ENCODE results near the gene IGFL1. TPM values are rescaled to one million over a fixed set of nuclear protein-coding genes. Genes with fewer than 3 reads are reported as not detected.
"Not testable (repeated sequence)": the region's sequence is repeated elsewhere in the genome, so short reads cannot be mapped to it uniquely, and the experiment has no call there.

The IGFL1 gene
- polyA plus RNA-seq, 6 donors from 2014 or later, result not detected

GRCh38 chr19:46206682-46207081, 22.9 kb upstream of the IGFL1 start:
- no peaks in the 10 kb centered on the region for H3K36me3 Mint-ChIP-seq
- no peaks in the 10 kb centered on the region for H3K4me1 Mint-ChIP-seq
- peaks cover 29 to 49% (median 30%) of the 10 kb centered on the region in 3 donors for H3K27me3 Mint-ChIP-seq
- ATAC-seq (ENCODE audit: low read depth in 2 of 2), result no peak
- DNase-seq, result no peak
- H3K9me3 Mint-ChIP-seq, result no peaks in the 10 kb centered on the region
- no peak overlapping the region for H3K4me3 Mint-ChIP-seq
- no peak overlapping the region for H3K27ac Mint-ChIP-seq

DNA sequence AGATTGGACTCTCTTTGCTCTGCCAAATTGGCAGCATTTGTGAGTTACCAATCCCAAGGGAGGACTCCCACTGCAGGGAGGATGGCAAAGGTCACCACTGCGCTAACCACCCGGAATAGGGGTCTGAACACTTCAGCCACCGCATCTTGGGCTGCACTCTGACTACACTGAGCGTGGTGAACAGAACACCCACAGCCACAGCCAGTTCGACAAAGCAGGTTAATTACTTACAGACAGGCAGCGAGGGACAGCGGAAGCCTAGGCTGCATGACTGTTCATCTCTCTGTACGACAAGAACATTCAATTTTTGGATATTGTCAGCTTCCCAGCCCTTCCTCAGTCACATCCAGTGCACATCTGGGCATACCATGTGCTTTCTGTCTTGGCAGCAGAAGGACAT, 21.7 kb upstream of the IGFL1 start:
- not testable (repeated sequence) for ATAC-seq (ENCODE audit: low read depth in 2 of 2); H3K4me3 Mint-ChIP-seq; H3K4me1 Mint-ChIP-seq; H3K27ac Mint-ChIP-seq; H3K9me3 Mint-ChIP-seq; DNase-seq; H3K36me3 Mint-ChIP-seq
- peaks cover 24 to 48% (median 29%) of the 10 kb centered on the region in 3 donors for H3K27me3 Mint-ChIP-seq

- DNase-seq, result no peak
- Mint-ChIP-seq H3K36me3 (no peaks in the 10 kb centered on the region), H3K27me3 (peaks cover 29 to 54% (median 35%) of the 10 kb centered on the region in 3 donors), H3K9me3 (no peaks in the 10 kb centered on the region), H3K4me3 (no peak overlapping the region), H3K4me1 (no peaks in the 10 kb centered on the region), H3K27ac (no peak overlapping the region)
- no peak for ATAC-seq (ENCODE audit: low read depth in 2 of 2)
These were observed 20.5 kb upstream of the IGFL1 start for GRCh38 chr19:46209051-46209450.

GRCh38 chr19:46209472-46209871, 20.1 kb upstream of the IGFL1 start:
- no peaks in the 10 kb centered on the region for H3K9me3 Mint-ChIP-seq
- no peak overlapping the region for H3K4me3 Mint-ChIP-seq
- H3K27ac Mint-ChIP-seq, result no peak overlapping the region
- H3K36me3 Mint-ChIP-seq, result no peaks in the 10 kb centered on the region
- ATAC-seq (ENCODE audit: low read depth in 2 of 2) (no peak), DNase-seq (no peak)
- H3K27me3 Mint-ChIP-seq, result peaks cover 29 to 59% (median 39%) of the 10 kb centered on the region in 3 donors
- no peaks in the 10 kb centered on the region for H3K4me1 Mint-ChIP-seq

GRCh38 chr19:46210669-46211068, 18.9 kb upstream of the IGFL1 start:
- no peaks in the 10 kb centered on the region for H3K36me3 Mint-ChIP-seq
- no peak overlapping the region for H3K4me3 Mint-ChIP-seq
- peaks cover 28 to 57% (median 40%) of the 10 kb centered on the region in 3 donors for H3K27me3 Mint-ChIP-seq
- H3K27ac Mint-ChIP-seq, result no peak overlapping the region
- DNase-seq (no peak), ATAC-seq (ENCODE audit: low read depth in 2 of 2) (no peak)
- no peaks in the 10 kb centered on the region for H3K9me3 Mint-ChIP-seq
- H3K4me1 Mint-ChIP-seq, result no peaks in the 10 kb centered on the region

DNA sequence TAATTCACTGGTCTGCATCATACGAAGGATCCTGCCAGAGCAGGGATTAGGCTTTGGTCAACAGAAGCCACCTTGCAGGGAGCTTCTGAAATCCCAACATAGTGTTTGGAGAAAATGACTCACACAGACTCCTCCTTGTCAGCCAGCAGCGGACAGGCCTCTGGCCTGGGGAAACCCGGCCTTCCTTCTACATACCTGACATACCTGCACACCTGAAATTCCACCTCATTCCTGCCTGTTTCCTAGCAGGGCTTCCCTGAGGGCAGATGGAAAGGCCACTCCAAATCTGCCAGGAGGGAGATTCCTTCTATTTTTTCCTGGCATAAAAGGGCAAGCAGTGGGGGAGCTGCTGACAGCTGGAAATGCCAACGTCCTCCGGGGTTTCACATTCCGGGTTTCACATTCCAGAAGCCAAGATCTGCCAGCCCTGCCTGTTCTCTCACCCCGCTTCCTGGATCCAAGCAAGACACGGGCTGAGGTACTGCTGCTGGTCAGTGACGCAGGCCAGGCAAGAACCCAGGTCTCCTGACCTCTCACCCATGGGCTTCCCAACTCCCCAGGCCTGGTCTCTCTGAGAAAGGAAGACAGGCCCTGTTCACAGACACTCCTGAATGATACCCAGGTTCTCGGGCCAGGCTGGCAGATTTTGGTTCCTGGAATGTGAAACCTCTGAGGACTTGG, 18.2 kb upstream of the IGFL1 start:
- Mint-ChIP-seq H3K27ac (no peak overlapping the region), H3K4me1 (no peaks in the 10 kb centered on the region), H3K36me3 (no peaks in the 10 kb centered on the region), H3K27me3 (peaks cover 23 to 54% (median 44%) of the 10 kb centered on the region in 3 donors), H3K4me3 (no peak overlapping the region), H3K9me3 (peaks cover 0 to 6% (median 2%) of the 10 kb centered on the region in 7 donors)
- ATAC-seq (ENCODE audit: low read depth in 2 of 2), result no peak
- DNase-seq, result no peak

- H3K27me3 Mint-ChIP-seq, result peaks cover 20 to 56% (median 55%) of the 10 kb centered on the region in 3 donors
- not testable (repeated sequence) for H3K4me1 Mint-ChIP-seq, H3K36me3 Mint-ChIP-seq
These were observed 16.9 kb upstream of the IGFL1 start for GRCh38 chr19:46212592-46212991.

DNA sequence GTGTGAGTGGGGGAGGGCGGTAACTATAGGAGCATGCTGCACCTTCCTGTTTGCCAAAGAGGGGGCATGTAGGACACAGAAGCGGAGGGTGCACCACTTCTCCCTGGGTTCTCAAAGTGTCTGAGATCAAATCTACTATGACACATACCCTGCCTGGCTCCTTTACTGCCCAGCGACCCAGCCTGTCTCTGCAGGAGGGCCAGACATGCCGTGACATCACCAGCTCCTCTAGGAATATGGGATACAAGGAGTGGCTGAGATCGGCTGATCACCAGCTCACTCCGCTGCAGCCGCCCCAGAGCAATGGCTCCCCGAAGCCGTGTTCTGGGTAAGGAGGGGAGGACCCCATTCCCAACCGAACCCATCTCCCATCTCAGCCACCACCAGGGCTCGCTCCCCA, 16.4 kb upstream of the IGFL1 start:
- Mint-ChIP-seq H3K9me3 (peaks cover 0 to 9% (median 4%) of the 10 kb centered on the region in 7 donors), H3K27me3 (peaks cover 21 to 59% (median 54%) of the 10 kb centered on the region in 3 donors), H3K27ac (no peak overlapping the region), H3K36me3 (no peaks in the 10 kb centered on the region), H3K4me3 (no peak overlapping the region), H3K4me1 (no peaks in the 10 kb centered on the region)
- DNase-seq (no peak), ATAC-seq (ENCODE audit: low read depth in 2 of 2) (no peak)

More at GRCh38 chr19:46212592-46212991, 16.9 kb upstream of the IGFL1 start:
- DNase-seq; H3K27ac Mint-ChIP-seq; H3K4me3 Mint-ChIP-seq; H3K9me3 Mint-ChIP-seq; ATAC-seq (ENCODE audit: low read depth in 2 of 2): not testable (repeated sequence)

DNA sequence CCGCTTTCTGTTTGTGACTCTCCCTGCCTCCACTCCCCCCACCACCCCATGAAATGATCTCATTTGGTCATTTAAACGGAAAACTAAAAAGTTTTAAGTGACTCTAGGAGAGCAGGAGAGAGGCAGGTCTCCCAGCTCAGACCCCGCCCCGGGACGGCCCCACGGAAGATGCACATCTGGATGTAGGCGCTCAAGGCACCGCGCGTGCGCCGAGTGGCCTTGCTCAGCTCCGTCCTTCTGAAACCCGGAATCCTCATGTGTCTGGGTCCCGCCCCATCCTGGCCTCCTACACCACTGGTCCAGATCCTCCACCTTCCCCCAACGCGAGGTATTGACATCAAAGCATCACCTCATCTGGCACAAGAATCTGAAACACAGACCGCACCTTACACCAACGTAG, 15.7 kb upstream of the IGFL1 start:
- Mint-ChIP-seq H3K9me3 (peaks cover 0 to 9% (median 4%) of the 10 kb centered on the region in 7 donors), H3K4me1 (no peaks in the 10 kb centered on the region), H3K27me3 (peaks cover 21 to 53% (median 50%) of the 10 kb centered on the region in 3 donors), H3K4me3 (no peak overlapping the region), H3K36me3 (no peaks in the 10 kb centered on the region), H3K27ac (no peak overlapping the region)
- ATAC-seq (ENCODE audit: low read depth in 2 of 2), result no peak
- DNase-seq, result no peak

- ATAC-seq (ENCODE audit: low read depth in 2 of 2) (no peak), DNase-seq (no peak)
- no peak overlapping the region for H3K4me3 Mint-ChIP-seq
- H3K36me3 Mint-ChIP-seq, result no peaks in the 10 kb centered on the region
- H3K27ac Mint-ChIP-seq, result no peak overlapping the region
- H3K4me1 Mint-ChIP-seq, result no peaks in the 10 kb centered on the region
- H3K27me3 Mint-ChIP-seq, result peaks cover 23 to 55% (median 50%) of the 10 kb centered on the region in 3 donors
- H3K9me3 Mint-ChIP-seq, result peaks cover 0 to 9% (median 4%) of the 10 kb centered on the region in 7 donors
These were observed 12.9 kb upstream of the IGFL1 start for GRCh38 chr19:46216612-46217011.

DNA sequence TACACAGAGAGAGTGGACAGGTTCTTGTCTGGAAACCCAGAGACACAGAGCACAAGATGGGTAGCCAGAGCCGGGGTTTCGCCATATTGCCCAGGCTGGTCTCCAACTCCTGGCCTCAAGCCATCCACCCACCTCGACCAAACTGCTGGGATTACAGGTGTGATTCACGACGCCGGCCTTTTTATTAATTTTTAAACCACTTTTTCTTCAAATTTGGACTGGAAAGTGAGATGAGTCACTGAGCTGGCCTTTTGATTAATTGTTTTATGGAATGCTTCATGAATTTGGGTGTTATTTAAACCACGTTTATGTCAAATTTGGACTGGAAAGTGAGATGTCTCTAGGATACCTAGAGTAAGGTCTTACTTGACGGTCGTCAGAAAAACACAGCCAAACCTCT, 12.1 kb upstream of the IGFL1 start:
- Mint-ChIP-seq H3K4me3 (no peak overlapping the region), H3K36me3 (no peaks in the 10 kb centered on the region), H3K27me3 (peaks cover 26 to 60% (median 47%) of the 10 kb centered on the region in 3 donors)

DNA sequence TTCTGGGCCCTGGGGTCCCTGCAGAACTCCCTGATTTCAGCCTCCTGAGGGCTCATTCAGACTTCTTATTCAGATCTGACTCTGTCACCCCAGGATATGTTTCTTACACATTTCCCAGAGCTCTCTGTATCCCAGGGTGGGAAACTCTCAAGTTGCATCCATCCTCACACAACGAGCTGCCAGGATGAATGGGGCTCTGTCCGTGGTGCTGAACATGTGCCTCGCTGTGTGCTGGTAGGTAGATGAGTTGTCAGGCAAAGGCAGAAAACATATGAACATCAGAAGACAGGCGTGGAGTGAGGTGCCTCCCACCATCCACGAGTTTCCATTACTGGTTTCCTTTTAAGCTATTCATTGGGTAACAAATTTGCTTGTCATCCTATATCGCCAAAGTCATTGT, 11.4 kb upstream of the IGFL1 start:
- ATAC-seq (ENCODE audit: low read depth in 2 of 2) (no peak), DNase-seq (no peak)
- H3K27ac Mint-ChIP-seq, result no peak overlapping the region
- H3K9me3 Mint-ChIP-seq, result peaks cover 0 to 9% (median 4%) of the 10 kb centered on the region in 7 donors
- H3K36me3 Mint-ChIP-seq, result no peaks in the 10 kb centered on the region
- peaks cover 26 to 60% (median 47%) of the 10 kb centered on the region in 3 donors for H3K27me3 Mint-ChIP-seq
- no peaks in the 10 kb centered on the region for H3K4me1 Mint-ChIP-seq
- peak overlapping the region in 1 of 8 donors; percentile 38 for H3K4me3 Mint-ChIP-seq

More for the DNA sequence above, 12.1 kb upstream of the IGFL1 start:
- DNase-seq (no peak), ATAC-seq (ENCODE audit: low read depth in 2 of 2) (no peak)
- H3K27ac Mint-ChIP-seq, result no peak overlapping the region
- H3K9me3 Mint-ChIP-seq, result peaks cover 0 to 9% (median 4%) of the 10 kb centered on the region in 7 donors
- no peaks in the 10 kb centered on the region for H3K4me1 Mint-ChIP-seq

DNA sequence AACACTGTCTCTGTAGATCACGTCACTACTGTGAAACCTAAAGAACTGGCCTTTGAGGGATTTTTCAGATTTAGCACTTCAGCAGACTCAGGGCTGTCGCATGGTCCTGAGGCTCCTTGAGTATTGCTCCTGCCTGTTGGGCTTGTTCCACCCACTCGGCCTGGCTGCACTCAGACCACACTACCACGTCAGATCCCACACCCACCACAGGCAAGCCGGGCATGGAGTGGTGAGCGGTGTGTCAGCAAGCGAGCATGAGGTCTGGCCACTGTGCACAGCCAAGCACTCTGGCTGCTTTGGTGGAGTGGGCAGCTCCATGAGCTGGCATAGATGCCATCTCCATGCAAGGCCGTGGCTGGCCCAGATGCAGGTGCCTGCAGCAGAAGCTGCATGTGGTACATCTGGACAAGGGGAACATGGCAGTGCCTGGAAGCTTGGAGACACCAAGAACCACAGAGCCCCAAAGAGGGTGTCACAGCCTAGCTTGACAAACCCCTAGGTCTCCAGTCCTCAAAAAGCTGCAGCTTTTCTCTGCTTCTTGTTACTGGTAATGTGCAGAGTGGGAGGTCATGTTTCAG, 9.4 kb upstream of the IGFL1 start:
- H3K27ac Mint-ChIP-seq, result no peak overlapping the region
- DNase-seq (no peak), ATAC-seq (ENCODE audit: low read depth in 2 of 2) (no peak)
- no peaks in the 10 kb centered on the region for H3K36me3 Mint-ChIP-seq
- H3K27me3 Mint-ChIP-seq, result peaks cover 33 to 66% (median 36%) of the 10 kb centered on the region in 3 donors
- no peak overlapping the region for H3K4me3 Mint-ChIP-seq
- peaks cover 0 to 9% (median 4%) of the 10 kb centered on the region in 7 donors for H3K9me3 Mint-ChIP-seq
- H3K4me1 Mint-ChIP-seq, result no peaks in the 10 kb centered on the region

- H3K27me3 Mint-ChIP-seq, result peaks cover 33 to 74% (median 43%) of the 10 kb centered on the region in 3 donors
- ATAC-seq (ENCODE audit: low read depth in 2 of 2), result no peak
These were observed 8.4 kb upstream of the IGFL1 start for GRCh38 chr19:46221152-46221551.

More at GRCh38 chr19:46221152-46221551, 8.4 kb upstream of the IGFL1 start:
- peaks cover 0 to 9% (median 2%) of the 10 kb centered on the region in 7 donors for H3K9me3 Mint-ChIP-seq
- no peaks in the 10 kb centered on the region for H3K4me1 Mint-ChIP-seq
- H3K27ac Mint-ChIP-seq, result no peak overlapping the region
- H3K36me3 Mint-ChIP-seq, result no peaks in the 10 kb centered on the region
- no peak overlapping the region for H3K4me3 Mint-ChIP-seq
- DNase-seq, result no peak

Data from naive B cell (primary cell).